HEK293 (cell line): Measurements from ENCODE around the gene DCAF6.

ENCODE experiments used
- GLI4 ChIP-seq: fragments of 450-650 bp; formaldehyde crosslinking; IDR thresholded peaks from 2 replicates; pipeline ENCODE4 v1.5.1; 2016; ENCODE audit warnings: missing biosample characterization, missing genetic modification characterization
- IKZF3 ChIP-seq: fragments of 450-650 bp; IDR thresholded peaks from 2 replicates; pipeline ENCODE4 v1.5.0; 2018; ENCODE audit warnings: missing biosample characterization, mild to moderate bottlenecking, missing genetic modification characterization, moderate library complexity
- MZF1 ChIP-seq: fragments of 450-650 bp; formaldehyde crosslinking; IDR thresholded peaks from 2 replicates; pipeline ENCODE4 v1.5.1; 2017; ENCODE audit warnings: missing biosample characterization, missing genetic modification characterization, borderline replicate concordance
- PBX3 ChIP-seq: sonication (generic); formaldehyde crosslinking; IDR thresholded peaks from 2 replicates; pipeline ENCODE4 v1.8.1; 2022; ENCODE audit warnings: mild to moderate bottlenecking, moderate library complexity, missing genetic modification reagents
- PRDM6 ChIP-seq: fragments of 450-650 bp; formaldehyde crosslinking; IDR thresholded peaks from 2 replicates; pipeline ENCODE4 v1.5.1; 2017; ENCODE audit warnings: missing biosample characterization, missing genetic modification characterization
- TRIM28 ChIP-seq: IDR thresholded peaks from 2 replicates; pipeline ENCODE4 v1.6.1; 2011; ENCODE audit warnings: low read length, control low read depth, borderline replicate concordance
- ZBTB44 ChIP-seq: fragments of 450-650 bp; IDR thresholded peaks from 2 replicates; pipeline ENCODE4 v1.5.1; 2018; ENCODE audit warnings: missing biosample characterization, mild to moderate bottlenecking, missing genetic modification characterization
- ZEB2 ChIP-seq: fragments of 450-650 bp; formaldehyde crosslinking; IDR thresholded peaks from 2 replicates; pipeline ENCODE4 v1.5.1; 2016; ENCODE audit warnings: missing biosample characterization, missing genetic modification characterization
- ZNF10 ChIP-seq: fragments of 450-650 bp; formaldehyde crosslinking; IDR thresholded peaks from 2 replicates; pipeline ENCODE4 v1.5.1; 2017; ENCODE audit warnings: missing biosample characterization, missing genetic modification characterization
- ZNF175 ChIP-seq: fragments of 450-650 bp; formaldehyde crosslinking; IDR thresholded peaks from 2 replicates; pipeline ENCODE4 v1.5.1; 2016; ENCODE audit warnings: missing biosample characterization, missing genetic modification characterization
- ZNF18 ChIP-seq: fragments of 450-650 bp; formaldehyde crosslinking; IDR thresholded peaks from 2 replicates; pipeline ENCODE4 v1.5.1; 2016; ENCODE audit warnings: missing biosample characterization, missing genetic modification characterization
- ZNF239 ChIP-seq: fragments of 450-650 bp; formaldehyde crosslinking; IDR thresholded peaks from 2 replicates; pipeline ENCODE4 v1.5.1; 2016; ENCODE audit warnings: missing biosample characterization, missing genetic modification characterization
- ZNF341 ChIP-seq: fragments of 450-650 bp; formaldehyde crosslinking; IDR thresholded peaks from 2 replicates; pipeline ENCODE4; 2016; ENCODE audit warnings: low read depth, missing biosample characterization, missing genetic modification characterization
- ZNF416 ChIP-seq: fragments of 450-650 bp; formaldehyde crosslinking; IDR thresholded peaks from 2 replicates; pipeline ENCODE4 v1.5.1; 2016; ENCODE audit warnings: missing biosample characterization, missing genetic modification characterization
- ZNF549 ChIP-seq: fragments of 450-650 bp; IDR thresholded peaks from 2 replicates; pipeline ENCODE4 v1.5.1; 2018; ENCODE audit warnings: missing biosample characterization, missing genetic modification characterization, mild to moderate bottlenecking, inconsistent platforms, moderate library complexity
- ZNF560 ChIP-seq: fragments of 450-650 bp; formaldehyde crosslinking; IDR thresholded peaks from 2 replicates; pipeline ENCODE4 v1.5.1; 2017; ENCODE audit warnings: missing biosample characterization, missing genetic modification characterization, borderline replicate concordance
- ZNF768 ChIP-seq: fragments of 450-650 bp; formaldehyde crosslinking; IDR thresholded peaks from 2 replicates; pipeline ENCODE4 v1.5.1; 2018; ENCODE audit warnings: missing biosample characterization, mild to moderate bottlenecking, missing genetic modification characterization
- ZNF837 ChIP-seq: fragments of 450-650 bp; formaldehyde crosslinking; IDR thresholded peaks from 2 replicates; pipeline ENCODE4 v1.5.1; 2016; ENCODE audit warnings: missing biosample characterization, missing genetic modification characterization
- TF ChIP-seq, protein P1 (sequence below): fragments of 450-650 bp; formaldehyde crosslinking; IDR thresholded peaks from 2 replicates; pipeline ENCODE4 v1.5.0; 2017; ENCODE audit warnings: missing biosample characterization, missing genetic modification characterization, borderline replicate concordance
- TF ChIP-seq, protein P2 (sequence below): fragments of 450-650 bp; formaldehyde crosslinking; IDR thresholded peaks from 2 replicates; pipeline ENCODE4 v1.5.1; 2016; ENCODE audit warnings: missing biosample characterization, missing genetic modification characterization
- TF ChIP-seq, protein P3 (sequence below): fragments of 450-650 bp; formaldehyde crosslinking; IDR thresholded peaks from 2 replicates; pipeline ENCODE4 v1.5.1; 2016; ENCODE audit warnings: missing biosample characterization, missing genetic modification characterization
- TF ChIP-seq, protein P4 (sequence below): fragments of 450-650 bp; formaldehyde crosslinking; IDR thresholded peaks from 2 replicates; pipeline ENCODE4 v1.5.1; 2016; ENCODE audit warnings: missing biosample characterization, missing genetic modification characterization, borderline replicate concordance
- TF ChIP-seq, protein P5 (sequence below): fragments of 450-650 bp; formaldehyde crosslinking; optimal IDR thresholded peaks from 2 replicates; pipeline ENCODE3; 2016; ENCODE audit warnings: missing biosample characterization, mild to moderate bottlenecking, missing genetic modification characterization

Gene DCAF6

DNA sequence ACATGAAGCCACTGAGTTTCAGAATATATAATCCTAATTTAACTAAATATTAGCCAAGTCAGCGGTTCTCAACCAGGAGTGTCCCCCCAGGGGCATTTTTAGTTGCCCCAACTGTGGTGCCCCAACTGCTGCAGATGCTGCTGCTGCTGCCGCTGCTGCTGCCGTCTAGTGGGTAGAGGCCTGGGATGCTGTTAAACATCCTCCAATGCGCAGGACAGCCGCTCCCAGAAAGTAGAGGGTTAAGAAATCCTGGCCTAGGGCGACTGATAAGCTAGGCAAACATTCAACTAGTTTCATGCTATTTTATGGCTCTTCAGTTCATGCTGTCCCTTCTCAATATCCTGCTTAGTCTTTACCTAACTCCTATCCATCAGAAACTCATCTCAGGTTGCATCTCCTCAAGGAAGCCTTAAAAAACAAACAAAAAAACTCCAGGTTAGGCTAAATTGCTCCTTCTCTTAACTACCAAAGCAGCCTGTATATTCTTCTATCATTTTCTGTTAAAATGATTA, 9.9 kb upstream of the DCAF6 start (continued):
- TF ChIP-seq, protein P1, sequence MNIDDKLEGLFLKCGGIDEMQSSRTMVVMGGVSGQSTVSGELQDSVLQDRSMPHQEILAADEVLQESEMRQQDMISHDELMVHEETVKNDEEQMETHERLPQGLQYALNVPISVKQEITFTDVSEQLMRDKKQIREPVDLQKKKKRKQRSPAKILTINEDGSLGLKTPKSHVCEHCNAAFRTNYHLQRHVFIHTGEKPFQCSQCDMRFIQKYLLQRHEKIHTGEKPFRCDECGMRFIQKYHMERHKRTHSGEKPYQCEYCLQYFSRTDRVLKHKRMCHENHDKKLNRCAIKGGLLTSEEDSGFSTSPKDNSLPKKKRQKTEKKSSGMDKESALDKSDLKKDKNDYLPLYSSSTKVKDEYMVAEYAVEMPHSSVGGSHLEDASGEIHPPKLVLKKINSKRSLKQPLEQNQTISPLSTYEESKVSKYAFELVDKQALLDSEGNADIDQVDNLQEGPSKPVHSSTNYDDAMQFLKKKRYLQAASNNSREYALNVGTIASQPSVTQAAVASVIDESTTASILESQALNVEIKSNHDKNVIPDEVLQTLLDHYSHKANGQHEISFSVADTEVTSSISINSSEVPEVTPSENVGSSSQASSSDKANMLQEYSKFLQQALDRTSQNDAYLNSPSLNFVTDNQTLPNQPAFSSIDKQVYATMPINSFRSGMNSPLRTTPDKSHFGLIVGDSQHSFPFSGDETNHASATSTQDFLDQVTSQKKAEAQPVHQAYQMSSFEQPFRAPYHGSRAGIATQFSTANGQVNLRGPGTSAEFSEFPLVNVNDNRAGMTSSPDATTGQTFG (tag by site-specific recombination): no peak
- TF ChIP-seq ZNF416: no peak
- TF ChIP-seq ZNF837 (tag by site-specific recombination): no peak
- peak; percentile 94 for TF ChIP-seq TRIM28
- TF ChIP-seq, protein P2, sequence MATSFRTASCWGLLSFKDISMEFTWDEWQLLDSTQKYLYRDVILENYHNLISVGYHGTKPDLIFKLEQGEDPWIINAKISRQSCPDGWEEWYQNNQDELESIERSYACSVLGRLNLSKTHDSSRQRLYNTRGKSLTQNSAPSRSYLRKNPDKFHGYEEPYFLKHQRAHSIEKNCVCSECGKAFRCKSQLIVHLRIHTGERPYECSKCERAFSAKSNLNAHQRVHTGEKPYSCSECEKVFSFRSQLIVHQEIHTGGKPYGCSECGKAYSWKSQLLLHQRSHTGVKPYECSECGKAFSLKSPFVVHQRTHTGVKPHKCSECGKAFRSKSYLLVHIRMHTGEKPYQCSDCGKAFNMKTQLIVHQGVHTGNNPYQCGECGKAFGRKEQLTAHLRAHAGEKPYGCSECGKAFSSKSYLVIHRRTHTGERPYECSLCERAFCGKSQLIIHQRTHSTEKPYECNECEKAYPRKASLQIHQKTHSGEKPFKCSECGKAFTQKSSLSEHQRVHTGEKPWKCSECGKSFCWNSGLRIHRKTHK (tag by site-specific recombination): no peak
- peak; percentile 59 for TF ChIP-seq ZNF341 (tag by site-specific recombination)
- peak; percentile 31; the same call in 1 of the 2 replicates for TF ChIP-seq ZNF549
- TF ChIP-seq, protein P3, sequence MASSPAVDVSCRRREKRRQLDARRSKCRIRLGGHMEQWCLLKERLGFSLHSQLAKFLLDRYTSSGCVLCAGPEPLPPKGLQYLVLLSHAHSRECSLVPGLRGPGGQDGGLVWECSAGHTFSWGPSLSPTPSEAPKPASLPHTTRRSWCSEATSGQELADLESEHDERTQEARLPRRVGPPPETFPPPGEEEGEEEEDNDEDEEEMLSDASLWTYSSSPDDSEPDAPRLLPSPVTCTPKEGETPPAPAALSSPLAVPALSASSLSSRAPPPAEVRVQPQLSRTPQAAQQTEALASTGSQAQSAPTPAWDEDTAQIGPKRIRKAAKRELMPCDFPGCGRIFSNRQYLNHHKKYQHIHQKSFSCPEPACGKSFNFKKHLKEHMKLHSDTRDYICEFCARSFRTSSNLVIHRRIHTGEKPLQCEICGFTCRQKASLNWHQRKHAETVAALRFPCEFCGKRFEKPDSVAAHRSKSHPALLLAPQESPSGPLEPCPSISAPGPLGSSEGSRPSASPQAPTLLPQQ: peak; percentile 52; the same call in 1 of the 2 replicates
- TF ChIP-seq ZNF560 (tag by site-specific recombination): no peak
- peak; percentile 91 for TF ChIP-seq PRDM6 (tag by site-specific recombination)
- TF ChIP-seq ZBTB44 (tag by site-specific recombination): peak; percentile 94
- peak; percentile 93 for TF ChIP-seq ZNF10 (tag by site-specific recombination)
- TF ChIP-seq ZNF18 (tag by site-specific recombination): peak; percentile 76; the same call in 1 of the 2 replicates
- peak; percentile 80 for TF ChIP-seq ZEB2 (tag by site-specific recombination)
- TF ChIP-seq, protein P4, sequence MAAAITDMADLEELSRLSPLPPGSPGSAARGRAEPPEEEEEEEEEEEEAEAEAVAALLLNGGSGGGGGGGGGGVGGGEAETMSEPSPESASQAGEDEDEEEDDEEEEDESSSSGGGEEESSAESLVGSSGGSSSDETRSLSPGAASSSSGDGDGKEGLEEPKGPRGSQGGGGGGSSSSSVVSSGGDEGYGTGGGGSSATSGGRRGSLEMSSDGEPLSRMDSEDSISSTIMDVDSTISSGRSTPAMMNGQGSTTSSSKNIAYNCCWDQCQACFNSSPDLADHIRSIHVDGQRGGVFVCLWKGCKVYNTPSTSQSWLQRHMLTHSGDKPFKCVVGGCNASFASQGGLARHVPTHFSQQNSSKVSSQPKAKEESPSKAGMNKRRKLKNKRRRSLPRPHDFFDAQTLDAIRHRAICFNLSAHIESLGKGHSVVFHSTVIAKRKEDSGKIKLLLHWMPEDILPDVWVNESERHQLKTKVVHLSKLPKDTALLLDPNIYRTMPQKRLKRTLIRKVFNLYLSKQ: no peak
- no peak for TF ChIP-seq PBX3 (CRISPR knock-in tag)
- TF ChIP-seq, protein P5, sequence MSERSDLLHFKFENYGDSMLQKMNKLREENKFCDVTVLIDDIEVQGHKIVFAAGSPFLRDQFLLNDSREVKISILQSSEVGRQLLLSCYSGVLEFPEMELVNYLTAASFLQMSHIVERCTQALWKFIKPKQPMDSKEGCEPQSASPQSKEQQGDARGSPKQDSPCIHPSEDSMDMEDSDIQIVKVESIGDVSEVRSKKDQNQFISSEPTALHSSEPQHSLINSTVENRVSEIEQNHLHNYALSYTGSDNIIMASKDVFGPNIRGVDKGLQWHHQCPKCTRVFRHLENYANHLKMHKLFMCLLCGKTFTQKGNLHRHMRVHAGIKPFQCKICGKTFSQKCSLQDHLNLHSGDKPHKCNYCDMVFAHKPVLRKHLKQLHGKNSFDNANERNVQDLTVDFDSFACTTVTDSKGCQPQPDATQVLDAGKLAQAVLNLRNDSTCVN (tag by site-specific recombination): no peak
- no peak for TF ChIP-seq ZNF175 (tag by site-specific recombination)
- no peak for TF ChIP-seq ZNF768 (tag by site-specific recombination)
- TF ChIP-seq IKZF3: peak; percentile 94
- TF ChIP-seq GLI4 (tag by site-specific recombination): no peak
- TF ChIP-seq MZF1 (tag by site-specific recombination): no peak; the same call in 1 of the 2 replicates
- no peak for TF ChIP-seq ZNF239 (tag by site-specific recombination)
